ENCODE results near the gene REL. TPM values are rescaled to one million over a fixed set of nuclear protein-coding genes. Genes with fewer than 3 reads are reported as not detected.
"Not testable (repeated sequence)": the region's sequence is repeated elsewhere in the genome, so short reads cannot be mapped to it uniquely, and the experiment has no call there.

REL gene
- total and polyA plus RNA-seq, 2 donors: 4.0 to 25.1 TPM

DNA sequence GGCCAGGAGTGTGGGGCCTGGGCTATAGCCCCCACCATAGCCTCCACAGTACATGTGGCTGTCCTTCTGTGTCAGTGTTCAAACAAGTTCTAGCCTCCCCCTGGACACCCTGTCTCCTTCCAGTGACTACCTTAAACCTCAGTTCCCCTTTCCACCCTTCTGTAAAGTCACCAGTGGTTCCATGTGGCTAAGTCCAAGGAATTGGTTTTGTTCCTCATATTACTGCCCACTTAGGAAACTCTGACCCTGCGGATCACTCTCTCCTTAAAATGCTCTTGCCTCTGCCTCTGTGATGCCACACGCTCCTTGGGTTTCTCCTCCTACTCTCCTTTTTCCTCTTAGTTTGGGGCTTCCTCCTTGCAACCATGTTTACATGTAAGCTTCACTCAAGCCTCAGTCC is 27.8 kb upstream of the REL start:
- Histone ChIP-seq H3K4me3 (ENCODE audit: low read depth, low read length) (no peak overlapping the region), H3K4me1 (ENCODE audit: insufficient read depth) (no peaks in the 10 kb centered on the region), H3K27ac (ENCODE audit: low read depth) (no peak overlapping the region), H3K36me3 (ENCODE audit: insufficient read depth) (no peaks in the 10 kb centered on the region)
- DNase-seq (ENCODE audit: extremely low spot score): no peak
- WGBS: 86% methylated on average over 2 of the region's 2 CpGs

DNA sequence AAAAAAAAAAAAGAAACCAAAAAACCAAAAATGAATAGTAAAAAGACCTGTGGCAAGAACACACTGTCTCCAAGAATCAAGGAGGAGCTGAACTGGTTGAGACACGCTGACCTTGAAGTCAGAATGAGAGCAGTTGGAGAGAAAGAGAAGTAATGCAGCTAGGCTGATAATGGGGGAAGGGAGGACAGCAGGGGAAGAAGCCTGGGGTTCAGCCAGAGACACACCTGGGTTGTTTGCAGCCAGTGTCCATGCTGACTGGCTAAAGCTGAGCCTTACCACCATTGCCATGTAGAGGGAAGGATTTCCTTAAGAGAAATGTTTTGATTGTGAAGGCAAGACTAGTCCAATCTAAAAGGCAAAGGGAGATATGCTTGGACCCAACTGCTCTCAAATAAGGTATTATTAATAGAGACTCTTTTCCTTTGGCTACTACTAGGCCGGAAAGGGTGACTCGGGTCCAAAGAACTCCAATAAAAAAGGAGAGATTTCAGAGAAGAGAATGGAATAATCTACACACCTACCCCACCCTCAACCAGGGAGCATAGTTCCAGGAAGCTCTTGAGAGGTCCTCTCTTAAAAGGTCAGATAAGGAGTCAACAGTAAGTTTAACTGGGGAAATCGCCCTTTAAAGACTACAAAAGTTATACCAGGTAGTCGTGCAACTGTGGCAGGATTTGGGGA is 25.2 kb upstream of the REL start:
- no peaks in the 10 kb centered on the region for H3K4me1 ChIP-seq (ENCODE audit: insufficient read depth)
- 71% methylated on average over 5 of the region's 5 CpGs for WGBS
- H3K36me3 ChIP-seq (ENCODE audit: insufficient read depth): no peaks in the 10 kb centered on the region
- H3K4me3 ChIP-seq (ENCODE audit: low read depth, low read length): no peak overlapping the region
- DNase-seq (ENCODE audit: extremely low spot score): no peak
- no peak overlapping the region for H3K27ac ChIP-seq (ENCODE audit: low read depth)

DNA sequence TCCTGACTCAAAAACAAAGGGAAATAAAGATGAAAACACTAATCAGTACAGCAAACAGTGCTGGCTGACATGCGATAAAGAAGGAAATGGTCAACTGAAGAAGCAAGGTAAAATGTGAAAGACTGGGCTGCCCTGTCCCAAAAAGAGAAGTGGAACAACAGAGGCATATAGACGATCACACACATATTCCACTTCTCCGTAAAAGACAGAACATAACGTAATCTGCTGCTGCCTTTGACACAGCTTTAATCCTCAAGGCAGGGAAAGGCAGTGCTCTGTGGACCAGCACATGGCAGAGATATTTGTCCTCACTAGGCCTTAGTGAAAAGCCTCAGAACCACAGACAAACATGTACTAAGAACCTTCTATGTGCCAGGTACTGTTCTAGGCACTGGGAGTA is 24.3 kb upstream of the REL start:
- 91% methylated on average over 4 of the region's 4 CpGs for WGBS
- no peaks in the 10 kb centered on the region for H3K36me3 ChIP-seq (ENCODE audit: insufficient read depth)

DNA sequence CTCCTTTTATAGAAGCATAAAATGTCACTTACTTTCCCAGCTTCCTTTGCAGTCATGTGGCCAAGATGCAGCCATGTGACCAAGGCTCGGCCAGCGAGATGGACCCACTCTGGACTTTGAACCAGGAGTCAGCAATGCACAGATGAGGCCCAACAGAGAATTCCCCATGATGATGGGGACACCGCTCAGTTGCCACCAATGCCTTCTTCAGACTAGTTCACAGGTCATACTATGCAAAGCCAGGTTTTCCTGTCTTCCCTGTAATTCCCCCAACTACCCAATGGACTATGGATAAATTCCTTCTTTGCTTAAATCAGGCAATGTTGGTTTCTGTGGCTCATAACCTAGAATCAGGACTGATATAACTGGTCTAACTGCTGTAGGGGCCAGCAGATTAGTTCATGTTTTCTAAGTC is 22.5 kb upstream of the REL start:
- WGBS: 95% methylated on average over 3 of the region's 3 CpGs
- DNase-seq (ENCODE audit: extremely low spot score): no peak
- Histone ChIP-seq H3K4me3 (ENCODE audit: low read depth, low read length) (no peak overlapping the region), H3K36me3 (ENCODE audit: insufficient read depth) (no peaks in the 10 kb centered on the region), H3K4me1 (ENCODE audit: insufficient read depth) (no peaks in the 10 kb centered on the region), H3K27ac (ENCODE audit: low read depth) (no peak overlapping the region)

More for the DNA sequence above, 24.3 kb upstream of the REL start:
- DNase-seq (ENCODE audit: extremely low spot score): no peak
- Histone ChIP-seq H3K27ac (ENCODE audit: low read depth) (no peak overlapping the region), H3K4me3 (ENCODE audit: low read depth, low read length) (no peak overlapping the region), H3K4me1 (ENCODE audit: insufficient read depth) (no peaks in the 10 kb centered on the region)

DNA sequence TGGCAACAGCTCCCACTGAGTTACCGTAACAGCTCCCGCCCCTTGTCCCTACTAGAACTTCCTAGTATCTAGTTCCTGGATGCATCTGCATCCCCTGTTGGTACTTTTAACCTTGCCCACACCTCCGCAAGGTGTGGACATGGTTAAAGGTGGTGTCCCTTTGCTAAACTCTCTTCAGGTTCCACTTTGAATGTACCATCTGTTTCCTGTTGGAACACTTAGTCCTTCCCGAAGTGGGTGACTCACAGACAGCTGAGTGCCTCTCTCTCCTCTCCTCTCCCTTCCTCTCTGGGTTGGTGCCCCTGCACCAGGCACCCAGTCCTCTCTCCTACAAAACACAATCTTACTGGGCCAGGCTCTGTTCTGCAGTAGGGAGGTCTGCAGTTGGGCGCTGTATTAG is 19.6 kb upstream of the REL start:
- DNase-seq (ENCODE audit: extremely low spot score): no peak
- H3K4me3 ChIP-seq (ENCODE audit: low read depth, low read length): no peak overlapping the region
- H3K27ac ChIP-seq (ENCODE audit: low read depth): no peak overlapping the region
- no peaks in the 10 kb centered on the region for H3K4me1 ChIP-seq (ENCODE audit: insufficient read depth)
- WGBS: 87% methylated on average over 5 of the region's 5 CpGs
- H3K36me3 ChIP-seq (ENCODE audit: insufficient read depth): no peaks in the 10 kb centered on the region

DNA sequence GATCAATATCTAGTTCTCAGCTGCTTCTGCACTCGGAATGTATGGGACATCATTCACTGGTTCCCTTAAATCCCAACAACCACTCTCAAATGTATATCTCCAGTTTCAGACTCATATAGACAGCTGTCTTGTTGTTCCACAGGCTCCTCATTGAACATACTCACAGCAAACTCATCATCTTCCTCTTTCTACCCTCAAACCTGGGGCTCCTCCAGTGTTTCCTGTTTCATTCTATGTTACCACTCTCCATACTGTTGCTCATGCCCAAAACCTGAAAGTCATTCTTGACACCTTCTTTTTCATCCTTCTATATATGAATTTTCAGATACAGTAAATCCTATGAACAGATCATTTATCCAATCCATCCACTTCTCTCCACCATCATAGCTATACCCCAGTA is 18.7 kb upstream of the REL start:
- WGBS: 84% methylated on average over 1 of the region's 1 CpG
- H3K4me1 ChIP-seq (ENCODE audit: insufficient read depth): no peaks in the 10 kb centered on the region
- H3K4me3 ChIP-seq (ENCODE audit: low read depth, low read length): no peak overlapping the region
- DNase-seq (ENCODE audit: extremely low spot score): no peak
- H3K36me3 ChIP-seq (ENCODE audit: insufficient read depth): no peaks in the 10 kb centered on the region
- no peak overlapping the region for H3K27ac ChIP-seq (ENCODE audit: low read depth)

DNA sequence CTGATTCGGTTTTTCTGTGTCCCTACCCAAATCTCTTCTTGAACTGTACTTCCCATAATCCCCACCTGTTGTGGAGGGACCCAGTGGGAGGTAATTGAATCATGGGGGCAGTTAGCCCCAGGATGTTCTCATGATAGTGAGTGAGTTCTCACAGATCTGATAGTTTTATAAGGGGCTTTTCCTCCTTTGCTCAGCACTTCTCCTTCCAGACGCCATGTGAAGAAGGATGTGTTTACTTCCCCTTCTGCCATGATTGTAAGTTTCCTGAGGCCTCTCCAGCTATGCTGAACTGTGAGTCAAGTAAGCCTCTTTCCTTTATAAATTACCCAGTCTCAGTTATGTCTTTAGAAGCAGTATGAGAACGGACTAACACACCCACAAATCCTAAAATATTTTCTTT is 16.0 kb upstream of the REL start:
- H3K4me3 ChIP-seq (ENCODE audit: low read depth, low read length); DNase-seq (ENCODE audit: extremely low spot score); H3K4me1 ChIP-seq (ENCODE audit: insufficient read depth); H3K27ac ChIP-seq (ENCODE audit: low read depth); H3K36me3 ChIP-seq (ENCODE audit: insufficient read depth): not testable (repeated sequence)
- WGBS: 72% methylated on average over 3 of the region's 3 CpGs

DNA sequence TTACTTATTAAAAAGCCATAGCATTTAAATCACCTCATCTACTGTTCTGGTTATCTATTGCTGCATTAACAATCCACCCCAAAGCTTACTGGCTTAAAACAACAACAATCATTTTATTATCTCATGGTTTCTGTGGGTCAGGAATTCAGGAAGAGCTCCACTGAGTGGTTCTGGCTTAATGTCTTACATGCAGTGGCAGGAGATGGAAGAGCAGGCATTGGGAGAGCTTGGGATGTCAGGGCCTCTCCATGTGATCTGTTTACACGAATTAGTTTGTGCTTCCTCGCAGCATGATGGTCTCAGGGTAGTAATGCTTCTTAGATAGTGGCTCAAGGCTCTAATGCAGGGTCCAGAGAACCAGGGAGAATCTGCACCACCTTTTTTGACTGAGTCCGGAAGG is 14.4 kb upstream of the REL start:
- no peak overlapping the region for H3K27ac ChIP-seq (ENCODE audit: low read depth)
- DNase-seq (ENCODE audit: extremely low spot score): no peak
- no peaks in the 10 kb centered on the region for H3K4me1 ChIP-seq (ENCODE audit: insufficient read depth)
- WGBS: 74% methylated on average over 3 of the region's 3 CpGs
- no peak overlapping the region for H3K4me3 ChIP-seq (ENCODE audit: low read depth, low read length)
- H3K36me3 ChIP-seq (ENCODE audit: insufficient read depth): no peaks in the 10 kb centered on the region

DNA sequence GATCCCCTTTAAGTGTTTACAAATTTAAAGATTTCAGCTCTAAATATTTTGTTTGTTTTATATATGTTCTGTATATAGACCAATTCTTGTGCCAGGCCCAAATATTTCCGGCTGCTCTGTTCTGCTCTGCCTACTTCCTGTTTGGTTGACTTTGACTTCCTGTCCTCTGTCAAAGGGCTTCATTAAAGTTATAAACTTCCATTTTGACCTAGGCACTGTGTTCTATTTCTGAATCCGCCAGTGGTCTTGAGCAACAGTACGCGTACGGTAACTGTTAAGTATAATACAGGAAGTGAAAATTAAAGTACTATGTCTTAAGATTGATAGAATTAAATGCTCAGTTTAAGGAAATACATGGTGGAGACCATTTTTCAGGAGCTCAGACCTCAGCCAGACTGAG is 13.5 kb upstream of the REL start:
- H3K4me3 ChIP-seq (ENCODE audit: low read depth, low read length): no peak overlapping the region
- 64% methylated on average over 5 of the region's 5 CpGs for WGBS
- H3K4me1 ChIP-seq (ENCODE audit: insufficient read depth): no peaks in the 10 kb centered on the region
- no peaks in the 10 kb centered on the region for H3K36me3 ChIP-seq (ENCODE audit: insufficient read depth)
- no peak for DNase-seq (ENCODE audit: extremely low spot score)
- H3K27ac ChIP-seq (ENCODE audit: low read depth): no peak overlapping the region

DNA sequence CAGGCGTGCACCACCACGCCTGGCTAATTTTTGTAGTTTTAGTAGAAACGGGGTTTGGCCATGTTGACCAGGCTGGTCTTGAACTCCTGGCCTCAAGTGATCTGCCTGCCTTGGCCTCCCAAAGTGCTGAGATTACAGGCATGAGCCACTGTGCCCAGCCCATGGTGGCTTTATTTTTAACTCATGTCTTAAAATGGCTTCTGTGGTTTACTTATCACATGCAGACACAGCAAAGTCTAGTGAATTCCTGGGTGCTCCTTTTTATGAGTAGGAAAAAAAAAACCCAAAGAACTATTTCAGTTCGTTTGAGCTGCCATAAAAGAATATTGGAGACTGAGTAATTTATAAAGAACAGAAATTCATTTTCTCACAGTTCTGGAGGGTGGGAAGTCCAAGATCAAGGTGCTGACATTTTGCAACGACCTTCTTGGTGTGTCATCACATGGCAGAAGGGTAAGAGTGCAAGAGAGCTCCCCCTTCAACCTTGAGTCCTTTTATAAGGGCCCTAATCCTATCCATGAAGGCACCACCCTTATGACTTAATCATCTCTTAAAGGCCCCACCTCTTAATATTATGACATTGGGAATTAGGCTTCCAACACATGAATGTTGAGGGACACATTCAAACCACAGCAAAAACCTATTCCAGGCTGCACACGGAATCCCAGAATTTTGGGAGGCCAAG is 12.6 kb upstream of the REL start:
- Histone ChIP-seq H3K4me3 (ENCODE audit: low read depth, low read length) (no peak overlapping the region), H3K36me3 (ENCODE audit: insufficient read depth) (no peaks in the 10 kb centered on the region), H3K27ac (ENCODE audit: low read depth) (no peak overlapping the region), H3K4me1 (ENCODE audit: insufficient read depth) (no peaks in the 10 kb centered on the region)
- no peak for DNase-seq (ENCODE audit: extremely low spot score)
- WGBS: 84% methylated on average over 6 of the region's 6 CpGs

DNA sequence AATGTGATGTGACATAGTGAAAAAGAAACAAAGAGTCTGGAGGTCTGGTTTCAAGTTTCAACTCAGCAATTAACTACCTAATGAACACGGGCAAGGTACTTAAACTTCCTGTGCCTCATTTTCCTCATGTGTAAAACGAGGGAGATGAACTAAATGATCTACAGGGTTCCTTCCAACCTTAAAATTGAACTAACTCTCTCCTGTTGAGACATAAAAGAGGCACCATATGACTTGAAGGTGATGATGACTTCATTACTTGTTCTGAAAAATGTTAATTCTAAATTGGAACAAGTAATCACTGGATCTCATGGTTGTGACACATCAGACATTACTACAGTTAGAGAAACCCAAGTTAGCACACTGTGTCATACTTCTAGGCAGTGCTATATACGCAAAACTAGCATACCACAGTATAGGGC is 8.9 kb upstream of the REL start:
- no peaks in the 10 kb centered on the region for H3K4me1 ChIP-seq (ENCODE audit: insufficient read depth)
- H3K27ac ChIP-seq (ENCODE audit: low read depth): no peak overlapping the region
- 57% methylated on average over 3 of the region's 3 CpGs for whole genome bisulfite sequencing
- no peaks in the 10 kb centered on the region for H3K36me3 ChIP-seq (ENCODE audit: insufficient read depth)
- H3K4me3 ChIP-seq (ENCODE audit: low read depth, low read length): no peak overlapping the region
- DNase-seq (ENCODE audit: extremely low spot score): no peak

DNA sequence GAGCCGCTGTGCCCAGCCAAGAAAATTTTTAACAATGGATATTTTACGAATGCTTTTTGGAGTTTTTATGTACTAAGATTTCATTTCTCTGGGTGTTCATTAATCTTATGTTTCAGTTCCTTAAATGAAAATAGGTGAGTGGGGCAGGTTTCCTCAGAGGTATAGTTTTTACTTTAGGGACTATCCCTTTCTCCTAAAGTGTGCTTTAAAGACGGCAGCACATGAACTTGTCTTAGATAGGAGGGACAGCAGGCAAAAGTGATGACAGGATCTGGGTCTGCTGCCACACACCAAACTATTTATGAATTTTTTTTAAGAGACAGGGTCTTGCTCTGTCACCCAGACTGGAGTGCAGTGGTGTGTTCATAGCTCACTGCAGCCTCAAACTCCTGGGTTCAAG is 8.0 kb upstream of the REL start:
- 71% methylated on average over 3 of the region's 3 CpGs for WGBS
- Histone ChIP-seq H3K4me1 (ENCODE audit: insufficient read depth) (no peaks in the 10 kb centered on the region), H3K27ac (ENCODE audit: low read depth) (no peak overlapping the region), H3K36me3 (ENCODE audit: insufficient read depth) (no peaks in the 10 kb centered on the region), H3K4me3 (ENCODE audit: low read depth, low read length) (no peak overlapping the region)
- DNase-seq (ENCODE audit: extremely low spot score): no peak

DNA sequence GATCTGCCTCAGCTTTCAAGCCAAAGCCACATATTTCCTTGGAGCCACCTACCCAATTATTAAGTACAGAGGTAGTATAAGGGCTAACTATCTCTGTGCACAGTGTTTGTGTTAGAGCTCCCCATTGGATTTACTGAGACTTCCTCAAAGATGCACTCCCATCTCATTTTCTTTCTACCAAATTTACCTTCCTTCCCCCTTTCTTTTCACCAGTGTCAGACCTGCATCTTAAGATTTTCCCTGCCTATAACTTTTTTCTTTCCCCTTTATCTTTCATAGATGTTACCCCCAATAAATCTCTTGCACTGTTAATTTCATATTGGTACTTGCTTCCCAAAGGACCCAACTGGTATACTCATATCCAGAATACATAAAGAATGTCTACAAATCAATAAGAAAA is 5.9 kb upstream of the REL start:
- no peak overlapping the region for H3K4me3 ChIP-seq (ENCODE audit: low read depth, low read length)
- H3K36me3 ChIP-seq (ENCODE audit: insufficient read depth): no peaks in the 10 kb centered on the region
- H3K27ac ChIP-seq (ENCODE audit: low read depth): no peak overlapping the region
- H3K4me1 ChIP-seq (ENCODE audit: insufficient read depth): no peaks in the 10 kb centered on the region
- no peak for DNase-seq (ENCODE audit: extremely low spot score)

DNA sequence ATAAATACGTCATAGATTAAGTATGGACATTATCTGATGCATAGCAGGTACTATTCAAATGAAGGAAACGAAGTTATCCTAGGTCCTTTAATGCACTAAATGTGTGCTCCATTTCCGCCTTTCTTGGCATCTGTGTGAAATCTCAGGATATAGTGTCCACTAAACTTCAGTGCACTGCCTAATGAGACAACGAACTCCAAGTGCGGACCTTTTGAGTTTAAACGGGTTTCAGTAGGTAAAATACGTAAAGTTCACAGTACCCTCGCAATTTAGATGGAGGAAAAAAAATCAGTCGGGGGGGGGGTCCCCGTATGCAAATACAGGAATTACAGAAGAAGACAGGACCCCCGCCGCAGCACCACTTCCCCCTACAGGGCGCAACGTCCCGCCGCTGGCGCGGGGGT is 729 bp upstream of the REL start:
- DNase-seq (ENCODE audit: extremely low spot score): peak; percentile 47
- H3K4me3 ChIP-seq (ENCODE audit: low read depth, low read length): peak overlapping the region; percentile 75
- WGBS: under 1% methylated on average over 18 of the region's 18 CpGs
- no peaks in the 10 kb centered on the region for H3K4me1 ChIP-seq (ENCODE audit: insufficient read depth)
- peak overlapping the region; percentile 98 for H3K27ac ChIP-seq (ENCODE audit: low read depth)
- no peaks in the 10 kb centered on the region for H3K36me3 ChIP-seq (ENCODE audit: insufficient read depth)
